ENCODE measurements around the gene ROMO1. TPM values are rescaled to one million over a fixed set of nuclear protein-coding genes. Genes with fewer than 3 reads are reported as not detected.

ROMO1 gene
- total and polyA plus RNA-seq, 2 experiments from 2014 or later = 285 to 634 TPM

DNA sequence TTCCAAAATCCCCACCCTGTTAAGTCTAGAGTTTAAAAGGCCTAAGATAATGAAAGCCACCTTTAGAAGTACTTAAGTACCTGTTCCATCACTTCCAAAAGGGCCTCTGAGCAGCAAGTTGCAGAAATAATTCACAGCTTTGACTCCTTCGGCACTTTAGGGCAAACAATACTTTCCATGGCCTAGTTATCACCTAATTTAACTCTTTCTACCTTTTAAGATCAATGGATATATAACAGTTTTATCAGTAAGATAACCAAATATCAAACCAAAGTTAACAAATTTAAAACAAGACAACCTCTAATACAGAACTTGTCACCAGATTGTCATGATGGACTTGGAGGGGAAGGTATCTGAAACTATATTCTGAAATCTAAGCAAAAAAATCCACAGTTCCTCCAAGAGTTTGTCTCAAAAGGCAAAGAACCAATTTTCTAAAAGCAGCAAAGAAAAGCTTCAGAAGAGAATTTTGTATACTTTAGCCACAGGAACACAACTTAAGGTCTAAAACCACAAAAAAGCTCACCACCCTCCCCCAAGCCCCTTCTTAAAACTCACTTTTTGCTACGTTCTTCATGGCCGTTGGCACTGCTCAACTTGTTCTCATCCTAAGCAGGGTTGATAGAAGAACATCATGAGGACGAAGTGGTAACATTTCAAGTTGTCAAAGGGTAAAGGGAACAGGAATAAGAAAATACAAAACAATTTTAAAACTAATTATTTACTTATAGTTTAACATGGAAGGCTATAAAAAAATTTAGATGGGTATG is 39.4 kb downstream of the ROMO1 start:
- Histone ChIP-seq H3K4me1 (ENCODE audit: insufficient read depth) (peaks cover 47% of the 10 kb centered on the region), H3K79me2 (peaks cover 90% of the 10 kb centered on the region), H2AFZ (no peak overlapping the region), H3K27ac (no peak overlapping the region), H3K27me3 (no peaks in the 10 kb centered on the region), H4K20me1 (ENCODE audit: insufficient read depth, poor library complexity, severe bottlenecking) (peaks cover 78% of the 10 kb centered on the region), H3K9me2 (replicated peaks; ENCODE audit: insufficient read depth) (no peaks in the 10 kb centered on the region), H3K4me3 (no peak overlapping the region), H3K4me2 (peak overlapping the region; percentile 75), H3K9me3 (ENCODE audit: low read depth) (no peaks in the 10 kb centered on the region), H3K36me3 (replicated peaks; ENCODE audit: insufficient read depth, low read depth) (peaks cover 5% of the 10 kb centered on the region)
- 83% methylated on average over 4 of the region's 4 CpGs for WGBS (ENCODE audit: low lambda C conversion rate, missing lambda C conversion rate)
- DNase-seq (ENCODE audit: low spot score) = no peak
- no peak for TF ChIP-seq EZH2phosphoT487 (IDR thresholded peaks at IDR 0.05; ENCODE audit: low read depth, severe bottlenecking, unreplicated experiment)
- TF ChIP-seq EZH2 (IDR thresholded peaks at IDR 0.05; ENCODE audit: borderline replicate concordance) = no peak
- TF ChIP-seq, protein P1, sequence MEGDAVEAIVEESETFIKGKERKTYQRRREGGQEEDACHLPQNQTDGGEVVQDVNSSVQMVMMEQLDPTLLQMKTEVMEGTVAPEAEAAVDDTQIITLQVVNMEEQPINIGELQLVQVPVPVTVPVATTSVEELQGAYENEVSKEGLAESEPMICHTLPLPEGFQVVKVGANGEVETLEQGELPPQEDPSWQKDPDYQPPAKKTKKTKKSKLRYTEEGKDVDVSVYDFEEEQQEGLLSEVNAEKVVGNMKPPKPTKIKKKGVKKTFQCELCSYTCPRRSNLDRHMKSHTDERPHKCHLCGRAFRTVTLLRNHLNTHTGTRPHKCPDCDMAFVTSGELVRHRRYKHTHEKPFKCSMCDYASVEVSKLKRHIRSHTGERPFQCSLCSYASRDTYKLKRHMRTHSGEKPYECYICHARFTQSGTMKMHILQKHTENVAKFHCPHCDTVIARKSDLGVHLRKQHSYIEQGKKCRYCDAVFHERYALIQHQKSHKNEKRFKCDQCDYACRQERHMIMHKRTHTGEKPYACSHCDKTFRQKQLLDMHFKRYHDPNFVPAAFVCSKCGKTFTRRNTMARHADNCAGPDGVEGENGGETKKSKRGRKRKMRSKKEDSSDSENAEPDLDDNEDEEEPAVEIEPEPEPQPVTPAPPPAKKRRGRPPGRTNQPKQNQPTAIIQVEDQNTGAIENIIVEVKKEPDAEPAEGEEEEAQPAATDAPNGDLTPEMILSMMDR (IDR thresholded peaks at IDR 0.05; ENCODE audit: poor library complexity) = no peak

DNA sequence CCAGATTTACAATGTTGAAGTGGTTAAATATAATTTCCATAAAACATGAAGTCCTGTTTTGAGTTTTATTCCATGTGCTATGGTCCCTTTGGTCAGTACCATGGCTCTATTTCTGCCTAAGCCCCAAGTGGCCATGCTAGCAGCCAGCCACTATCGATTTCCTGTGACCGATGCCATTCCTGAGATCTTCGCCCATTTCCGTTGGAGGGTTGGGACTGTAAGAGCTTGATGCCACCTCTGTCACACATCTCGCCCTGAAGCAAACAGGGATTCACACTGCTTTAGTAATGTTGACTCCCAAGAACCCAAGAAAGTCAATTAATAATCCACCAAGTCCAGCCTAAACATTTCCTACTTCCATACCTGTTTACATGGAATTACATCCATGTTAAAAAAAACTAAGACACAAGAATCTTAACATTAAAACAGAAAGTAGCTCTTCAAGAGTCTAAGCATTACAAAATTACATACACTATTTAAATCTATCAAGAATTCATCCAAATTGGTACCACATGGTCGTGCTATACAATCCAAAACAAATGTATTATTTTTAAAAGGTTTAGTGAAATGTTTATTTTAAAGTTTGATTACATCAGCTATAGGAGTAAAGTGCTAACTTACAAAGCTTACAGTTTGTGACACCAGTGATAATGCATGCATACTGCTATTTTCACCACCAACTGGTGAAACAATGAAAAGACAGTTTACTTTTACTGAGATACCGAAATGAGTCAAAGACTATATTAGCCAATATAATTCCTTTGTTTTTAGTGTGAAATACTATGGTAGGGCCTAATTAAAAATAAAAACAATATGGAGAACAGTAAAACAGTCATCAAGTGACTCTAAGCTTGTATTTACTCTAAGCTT is 40.3 kb downstream of the ROMO1 start:
- peaks cover 5% of the 10 kb centered on the region for H3K36me3 ChIP-seq (replicated peaks; ENCODE audit: insufficient read depth, low read depth)
- 76% methylated on average over 7 of the region's 7 CpGs for WGBS (ENCODE audit: low lambda C conversion rate, missing lambda C conversion rate)
- peaks cover 40% of the 10 kb centered on the region for H3K4me1 ChIP-seq (ENCODE audit: insufficient read depth)
- peak overlapping the region; percentile 75 for H3K4me2 ChIP-seq
- peak overlapping the region; percentile 45 for H3K27ac ChIP-seq
- H2AFZ ChIP-seq = no peak overlapping the region
- no peaks in the 10 kb centered on the region for H3K9me3 ChIP-seq (ENCODE audit: low read depth)
- DNase-seq (ENCODE audit: low spot score) = peak; percentile 19
- H3K4me3 ChIP-seq = peak overlapping the region; percentile 73
- H4K20me1 ChIP-seq (ENCODE audit: insufficient read depth, poor library complexity, severe bottlenecking) = peaks cover 68% of the 10 kb centered on the region
- H3K79me2 ChIP-seq = peaks cover 81% of the 10 kb centered on the region
- H3K27me3 ChIP-seq = no peaks in the 10 kb centered on the region
- no peaks in the 10 kb centered on the region for H3K9me2 ChIP-seq (replicated peaks; ENCODE audit: insufficient read depth)
- TF ChIP-seq, protein P1 (IDR thresholded peaks at IDR 0.05; ENCODE audit: poor library complexity) = peak; percentile 26
- no peak for TF ChIP-seq EZH2phosphoT487 (IDR thresholded peaks at IDR 0.05; ENCODE audit: low read depth, severe bottlenecking, unreplicated experiment)

DNA sequence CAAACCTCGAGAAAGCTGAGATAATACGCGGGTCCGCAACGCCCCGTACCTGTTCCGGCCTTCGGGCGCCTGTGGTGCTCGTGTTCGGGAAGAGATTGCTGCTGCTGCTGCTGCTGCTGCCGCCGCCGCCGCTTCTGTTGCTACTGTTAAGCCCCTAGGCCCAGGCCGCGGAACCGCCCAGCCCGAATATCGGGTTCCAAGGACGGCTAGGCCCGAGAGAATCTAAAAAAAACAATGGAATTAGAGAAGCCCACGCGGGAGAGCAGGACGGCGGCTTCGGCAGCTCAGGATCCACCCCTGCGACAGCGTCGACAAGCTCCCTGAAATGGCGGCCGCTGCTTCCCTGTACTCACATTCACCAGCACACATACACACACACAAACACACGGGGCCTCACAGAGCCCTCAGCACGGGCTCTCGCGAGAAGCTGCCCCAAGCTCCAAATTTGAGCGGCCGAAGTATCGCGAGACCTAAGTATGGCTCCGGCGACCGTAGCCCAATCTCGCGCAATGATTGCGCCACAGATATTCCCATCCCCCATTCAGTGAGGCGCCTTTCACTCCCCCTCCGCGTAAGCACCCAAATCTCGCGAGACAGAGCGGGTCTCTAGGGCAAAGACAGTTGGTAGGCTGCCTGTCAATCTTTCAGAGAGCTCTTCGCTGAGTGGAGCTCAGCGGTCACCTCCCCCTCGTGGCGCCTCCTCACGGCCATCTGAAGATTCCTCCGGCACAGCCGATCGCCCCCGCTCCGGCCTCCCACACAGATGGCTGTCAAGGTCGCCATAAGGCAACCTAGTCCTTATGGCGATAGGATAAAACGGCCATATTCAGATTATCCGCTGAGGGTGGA is 42.9 kb downstream of the ROMO1 start, which contains the start of gene RBM39:
TSS of gene RBM39 (minus strand) at position 369 of the 849 bp plus-strand sequence. CDS start 1,386 bp downstream, outside the sequence.
- H4K20me1 ChIP-seq (ENCODE audit: insufficient read depth, poor library complexity, severe bottlenecking) = peaks cover 43% of the 10 kb centered on the region
- no peaks in the 10 kb centered on the region for H3K9me3 ChIP-seq (ENCODE audit: low read depth)
- peak within 1 kb of the TSS; percentile 79 for H3K4me2 ChIP-seq
- H3K27me3 ChIP-seq = no peaks in the 10 kb centered on the region
- no peaks in the 10 kb centered on the region for H3K36me3 ChIP-seq (replicated peaks; ENCODE audit: insufficient read depth, low read depth)
- H2AFZ ChIP-seq = peak within 1 kb of the TSS; percentile 52
- peak; percentile 100 for DNase-seq (ENCODE audit: low spot score)
- peaks cover 25% of the 10 kb centered on the region for H3K4me1 ChIP-seq (ENCODE audit: insufficient read depth)
- H3K9me2 ChIP-seq (replicated peaks; ENCODE audit: insufficient read depth) = no peaks in the 10 kb centered on the region
- TF ChIP-seq EZH2phosphoT487 (IDR thresholded peaks at IDR 0.05; ENCODE audit: low read depth, severe bottlenecking, unreplicated experiment) = no peak
- TF ChIP-seq, protein P1 (IDR thresholded peaks at IDR 0.05; ENCODE audit: poor library complexity) = peak; percentile 27
- no peak for TF ChIP-seq EZH2 (IDR thresholded peaks at IDR 0.05; ENCODE audit: borderline replicate concordance)
- H3K27ac ChIP-seq = peak within 1 kb of the TSS; percentile 98
- peak within 1 kb of the TSS; percentile 73 for H3K4me3 ChIP-seq
- 1% methylated on average over 62 of the region's 66 CpGs for WGBS (ENCODE audit: low lambda C conversion rate, missing lambda C conversion rate)
- H3K79me2 ChIP-seq = peaks cover 55% of the 10 kb centered on the region
